IMR-90 (cell line): Measurements from ENCODE around the gene AMBP.

Experiments used
- BHLHE40 ChIP-seq: fragments of 150-350 bp; IDR thresholded peaks from 2 replicates; pipeline ENCODE4 v1.6.1; 2016; ENCODE audit warnings: mild to moderate bottlenecking, low read depth, low read length
- CHD1 ChIP-seq: IDR thresholded peaks from 2 replicates; pipeline ENCODE4 v1.6.1; 2012; ENCODE audit warnings: low read depth, low read length, improper control_type of control experiment
- FOS ChIP-seq: fragments of 150-350 bp; IDR thresholded peaks from 2 replicates; pipeline ENCODE4 v1.6.1; 2016; ENCODE audit warnings: low read depth, low read length
- MAFK ChIP-seq: IDR thresholded peaks from 2 replicates; pipeline ENCODE4 v1.6.1; 2012; ENCODE audit warnings: low read depth, low read length, improper control_type of control experiment
- NFE2L2 ChIP-seq: fragments of 150-350 bp; IDR thresholded peaks from 2 replicates; pipeline ENCODE4 v1.6.1; 2016; ENCODE audit warnings: low read depth, mild to moderate bottlenecking, low read length
- POLR2A ChIP-seq: IDR thresholded peaks from 2 replicates; pipeline ENCODE4 v1.6.1; 2012; ENCODE audit warnings: mild to moderate bottlenecking, low read depth, low read length
- RAD21 ChIP-seq: IDR thresholded peaks from 2 replicates; pipeline ENCODE4 v1.6.1; 2012; ENCODE audit warnings: low read length, improper control_type of control experiment
- RCOR1 ChIP-seq: IDR thresholded peaks from 2 replicates; pipeline ENCODE4 v1.6.1; 2012; ENCODE audit warnings: mild to moderate bottlenecking, low read length, improper control_type of control experiment; ENCODE audit not compliant: insufficient replicate concordance
- SMC3 ChIP-seq: fragments of 150-350 bp; IDR thresholded peaks from 2 replicates; pipeline ENCODE4 v1.6.1; 2016; ENCODE audit warnings: low read depth, mild to moderate bottlenecking, antibody characterized with exemption, low read length, moderate library complexity
- USF2 ChIP-seq: fragments of 150-350 bp; IDR thresholded peaks from 2 replicates; pipeline ENCODE4 v1.6.1; 2017; ENCODE audit warnings: mild to moderate bottlenecking, antibody characterized with exemption, low read length, low read depth
- TF ChIP-seq, protein P1 (sequence below): conservative IDR thresholded peaks from 2 replicates; pipeline ENCODE4 v1.5.1; 2012; ENCODE audit warnings: mild to moderate bottlenecking, low read depth, low read length, improper control_type of control experiment
- TF ChIP-seq, protein P2 (sequence below): fragments of 150-350 bp; IDR thresholded peaks from 2 replicates; pipeline ENCODE4 v1.6.1; 2016; ENCODE audit warnings: low read depth, mild to moderate bottlenecking, low read length, moderate library complexity, borderline replicate concordance

GRCh38 chr9:114096041-114096511 is 18.0 kb upstream of the AMBP start:
- TF ChIP-seq, protein P1, sequence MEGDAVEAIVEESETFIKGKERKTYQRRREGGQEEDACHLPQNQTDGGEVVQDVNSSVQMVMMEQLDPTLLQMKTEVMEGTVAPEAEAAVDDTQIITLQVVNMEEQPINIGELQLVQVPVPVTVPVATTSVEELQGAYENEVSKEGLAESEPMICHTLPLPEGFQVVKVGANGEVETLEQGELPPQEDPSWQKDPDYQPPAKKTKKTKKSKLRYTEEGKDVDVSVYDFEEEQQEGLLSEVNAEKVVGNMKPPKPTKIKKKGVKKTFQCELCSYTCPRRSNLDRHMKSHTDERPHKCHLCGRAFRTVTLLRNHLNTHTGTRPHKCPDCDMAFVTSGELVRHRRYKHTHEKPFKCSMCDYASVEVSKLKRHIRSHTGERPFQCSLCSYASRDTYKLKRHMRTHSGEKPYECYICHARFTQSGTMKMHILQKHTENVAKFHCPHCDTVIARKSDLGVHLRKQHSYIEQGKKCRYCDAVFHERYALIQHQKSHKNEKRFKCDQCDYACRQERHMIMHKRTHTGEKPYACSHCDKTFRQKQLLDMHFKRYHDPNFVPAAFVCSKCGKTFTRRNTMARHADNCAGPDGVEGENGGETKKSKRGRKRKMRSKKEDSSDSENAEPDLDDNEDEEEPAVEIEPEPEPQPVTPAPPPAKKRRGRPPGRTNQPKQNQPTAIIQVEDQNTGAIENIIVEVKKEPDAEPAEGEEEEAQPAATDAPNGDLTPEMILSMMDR, result 0 out of 2 replicates have a peak, but pooled peaks have one; percentile 13
- TF ChIP-seq SMC3 (no peak), CHD1 (no peak), POLR2A (no peak), FOS (no peak), RCOR1 (no peak), RAD21 (no peak), NFE2L2 (no peak), BHLHE40 (no peak), USF2 (no peak), MAFK (no peak)
- TF ChIP-seq, protein P2, sequence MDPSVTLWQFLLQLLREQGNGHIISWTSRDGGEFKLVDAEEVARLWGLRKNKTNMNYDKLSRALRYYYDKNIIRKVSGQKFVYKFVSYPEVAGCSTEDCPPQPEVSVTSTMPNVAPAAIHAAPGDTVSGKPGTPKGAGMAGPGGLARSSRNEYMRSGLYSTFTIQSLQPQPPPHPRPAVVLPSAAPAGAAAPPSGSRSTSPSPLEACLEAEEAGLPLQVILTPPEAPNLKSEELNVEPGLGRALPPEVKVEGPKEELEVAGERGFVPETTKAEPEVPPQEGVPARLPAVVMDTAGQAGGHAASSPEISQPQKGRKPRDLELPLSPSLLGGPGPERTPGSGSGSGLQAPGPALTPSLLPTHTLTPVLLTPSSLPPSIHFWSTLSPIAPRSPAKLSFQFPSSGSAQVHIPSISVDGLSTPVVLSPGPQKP, result no peak
